ENCODE measurements around the gene PLCB1. TPM values are rescaled to one million over a fixed set of nuclear protein-coding genes. Genes with fewer than 3 reads are reported as not detected.

The PLCB1 gene
- total RNA-seq, 1 donor from 2014 or later, result 10.7 TPM

DNA sequence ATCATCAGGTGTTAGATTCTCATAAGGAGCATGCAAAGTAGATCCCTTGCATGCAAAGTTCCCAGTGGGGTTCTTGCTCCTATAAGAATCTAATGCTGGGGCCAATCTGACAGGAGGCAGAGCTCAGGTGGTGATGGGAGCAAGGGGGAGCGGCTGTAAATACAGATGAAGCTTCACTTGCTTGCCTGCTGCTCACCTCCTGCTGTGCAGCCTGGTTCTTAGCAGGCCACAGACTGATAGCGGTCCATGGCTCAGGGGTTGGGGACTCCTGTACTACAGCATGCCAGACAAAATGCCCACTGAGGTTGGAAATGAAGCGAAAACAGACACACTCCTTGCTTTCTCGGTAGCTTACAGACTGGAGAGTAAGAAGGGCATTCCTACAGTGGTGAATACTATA lies 386.8 kb downstream of the PLCB1 start:
- DNase-seq (ENCODE audit: low read depth) (no peak), FAIRE-seq (no peak)
- H3K9me3 Mint-ChIP-seq (ENCODE audit: unreplicated experiment), result no peaks in the 10 kb centered on the region
- Histone ChIP-seq H3K4me2 (ENCODE audit: low read length) (no peak overlapping the region), H3K27ac (ENCODE audit: low read depth, low read length) (no peak overlapping the region), H3K36me3 (ENCODE audit: insufficient read depth, low read length) (no peaks in the 10 kb centered on the region), H3K27me3 (ENCODE audit: insufficient read depth, low read length) (no peaks in the 10 kb centered on the region), H3K79me2 (ENCODE audit: insufficient read depth, low read length) (no peaks in the 10 kb centered on the region), H3K4me1 (ENCODE audit: insufficient read depth, low read length) (no peaks in the 10 kb centered on the region), H3K9me3 (ENCODE audit: insufficient read depth, low read depth, low read length) (no peaks in the 10 kb centered on the region), H3K4me3 (ENCODE audit: insufficient read depth, low read depth, low read length) (no peak overlapping the region), H4K20me1 (ENCODE audit: insufficient read depth, low read length) (no peaks in the 10 kb centered on the region), H2AFZ (ENCODE audit: low read depth, low read length) (no peak overlapping the region), H3K9ac (ENCODE audit: low read length) (no peak overlapping the region)
- peaks cover 4% of the 10 kb centered on the region for H3K4me1 Mint-ChIP-seq (ENCODE audit: low read depth, unreplicated experiment)
- no peaks in the 10 kb centered on the region for H3K36me3 Mint-ChIP-seq (ENCODE audit: low read depth, unreplicated experiment)
- H3K27ac Mint-ChIP-seq (ENCODE audit: unreplicated experiment), result no peak overlapping the region
- H3K27me3 Mint-ChIP-seq (ENCODE audit: low read depth, unreplicated experiment), result no peaks in the 10 kb centered on the region
- TF ChIP-seq, protein P1, sequence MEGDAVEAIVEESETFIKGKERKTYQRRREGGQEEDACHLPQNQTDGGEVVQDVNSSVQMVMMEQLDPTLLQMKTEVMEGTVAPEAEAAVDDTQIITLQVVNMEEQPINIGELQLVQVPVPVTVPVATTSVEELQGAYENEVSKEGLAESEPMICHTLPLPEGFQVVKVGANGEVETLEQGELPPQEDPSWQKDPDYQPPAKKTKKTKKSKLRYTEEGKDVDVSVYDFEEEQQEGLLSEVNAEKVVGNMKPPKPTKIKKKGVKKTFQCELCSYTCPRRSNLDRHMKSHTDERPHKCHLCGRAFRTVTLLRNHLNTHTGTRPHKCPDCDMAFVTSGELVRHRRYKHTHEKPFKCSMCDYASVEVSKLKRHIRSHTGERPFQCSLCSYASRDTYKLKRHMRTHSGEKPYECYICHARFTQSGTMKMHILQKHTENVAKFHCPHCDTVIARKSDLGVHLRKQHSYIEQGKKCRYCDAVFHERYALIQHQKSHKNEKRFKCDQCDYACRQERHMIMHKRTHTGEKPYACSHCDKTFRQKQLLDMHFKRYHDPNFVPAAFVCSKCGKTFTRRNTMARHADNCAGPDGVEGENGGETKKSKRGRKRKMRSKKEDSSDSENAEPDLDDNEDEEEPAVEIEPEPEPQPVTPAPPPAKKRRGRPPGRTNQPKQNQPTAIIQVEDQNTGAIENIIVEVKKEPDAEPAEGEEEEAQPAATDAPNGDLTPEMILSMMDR (IDR thresholded peaks at IDR 0.05; ENCODE audit: insufficient read depth, low read depth, low read length), result no peak
- TF ChIP-seq EZH2 (IDR thresholded peaks at IDR 0.05; ENCODE audit: insufficient read depth, low read length), result no peak
- no peak overlapping the region for H3K4me3 Mint-ChIP-seq (ENCODE audit: unreplicated experiment)

DNA sequence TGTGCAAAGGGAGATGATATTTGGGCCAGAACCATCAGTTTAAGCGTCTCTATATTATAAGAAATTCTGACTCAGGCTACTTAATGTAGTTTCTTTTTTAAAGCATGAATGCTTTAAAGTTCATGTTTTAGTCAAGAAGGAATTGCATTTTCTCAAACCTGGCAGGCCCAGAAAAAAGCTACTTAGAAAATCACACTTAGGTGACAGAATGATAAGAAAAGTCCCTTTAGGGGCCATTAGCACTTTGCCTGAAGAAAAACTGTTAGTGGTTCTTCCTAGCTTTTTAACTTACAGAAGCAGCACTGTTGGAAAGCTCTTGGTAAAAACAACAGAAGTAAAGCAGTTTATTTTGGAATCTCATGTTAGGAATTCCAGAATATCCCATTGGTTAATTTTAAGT lies 387.8 kb downstream of the PLCB1 start:
- Mint-ChIP-seq H3K27me3 (ENCODE audit: low read depth, unreplicated experiment) (no peaks in the 10 kb centered on the region), H3K27ac (ENCODE audit: unreplicated experiment) (no peak overlapping the region)
- no peak for FAIRE-seq

DNA sequence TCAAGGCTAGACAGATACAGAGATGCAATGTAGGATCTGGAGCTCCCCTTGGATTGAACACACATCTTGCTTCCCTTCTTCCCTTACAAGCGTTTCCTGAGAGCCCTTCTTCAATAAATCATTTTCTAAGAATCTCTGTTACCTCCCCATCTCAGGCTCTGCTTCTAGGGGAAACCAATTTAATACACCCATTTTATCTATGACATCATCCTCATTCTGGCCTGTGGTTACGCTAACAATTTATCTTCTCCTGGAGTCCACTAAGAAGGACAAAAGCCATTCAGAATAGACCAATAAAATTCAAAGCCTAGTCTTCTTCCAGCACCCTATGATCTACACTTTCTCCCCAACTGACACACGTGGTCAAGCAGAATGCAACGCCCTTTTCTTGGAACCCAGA lies 390.1 kb downstream of the PLCB1 start:
- Histone ChIP-seq H3K4me1 (ENCODE audit: insufficient read depth, low read length) (no peaks in the 10 kb centered on the region), H3K79me2 (ENCODE audit: insufficient read depth, low read length) (no peaks in the 10 kb centered on the region), H3K4me2 (ENCODE audit: low read length) (no peak overlapping the region), H3K36me3 (ENCODE audit: insufficient read depth, low read length) (no peaks in the 10 kb centered on the region), H3K27ac (ENCODE audit: low read depth, low read length) (no peak overlapping the region), H3K4me3 (ENCODE audit: insufficient read depth, low read depth, low read length) (no peak overlapping the region), H4K20me1 (ENCODE audit: insufficient read depth, low read length) (no peaks in the 10 kb centered on the region), H3K9ac (ENCODE audit: low read length) (no peak overlapping the region), H3K9me3 (ENCODE audit: insufficient read depth, low read depth, low read length) (no peaks in the 10 kb centered on the region), H3K27me3 (ENCODE audit: insufficient read depth, low read length) (no peaks in the 10 kb centered on the region), H2AFZ (ENCODE audit: low read depth, low read length) (no peak overlapping the region)
- TF ChIP-seq EZH2 (IDR thresholded peaks at IDR 0.05; ENCODE audit: insufficient read depth, low read length), result no peak
- TF ChIP-seq, protein P1 (IDR thresholded peaks at IDR 0.05; ENCODE audit: insufficient read depth, low read depth, low read length), result no peak
- FAIRE-seq (no peak), DNase-seq (ENCODE audit: low read depth) (peak; percentile 59)
- H3K36me3 Mint-ChIP-seq (ENCODE audit: low read depth, unreplicated experiment), result no peaks in the 10 kb centered on the region
- no peaks in the 10 kb centered on the region for H3K9me3 Mint-ChIP-seq (ENCODE audit: unreplicated experiment)
- H3K27ac Mint-ChIP-seq (ENCODE audit: unreplicated experiment), result no peak overlapping the region
- H3K4me1 Mint-ChIP-seq (ENCODE audit: low read depth, unreplicated experiment), result peaks cover 4% of the 10 kb centered on the region
- no peak overlapping the region for H3K4me3 Mint-ChIP-seq (ENCODE audit: unreplicated experiment)
- no peaks in the 10 kb centered on the region for H3K27me3 Mint-ChIP-seq (ENCODE audit: low read depth, unreplicated experiment)

More for the DNA sequence above, 387.8 kb downstream of the PLCB1 start:
- no peak overlapping the region for H3K4me3 ChIP-seq (ENCODE audit: insufficient read depth, low read depth, low read length)
- H3K9me3 ChIP-seq (ENCODE audit: insufficient read depth, low read depth, low read length), result no peaks in the 10 kb centered on the region
- H3K9me3 Mint-ChIP-seq (ENCODE audit: unreplicated experiment), result no peaks in the 10 kb centered on the region
- no peak overlapping the region for H3K9ac ChIP-seq (ENCODE audit: low read length)
- H3K36me3 Mint-ChIP-seq (ENCODE audit: low read depth, unreplicated experiment), result no peaks in the 10 kb centered on the region
- H3K27ac ChIP-seq (ENCODE audit: low read depth, low read length), result no peak overlapping the region
- H3K4me1 ChIP-seq (ENCODE audit: insufficient read depth, low read length), result no peaks in the 10 kb centered on the region
- no peak overlapping the region for H3K4me3 Mint-ChIP-seq (ENCODE audit: unreplicated experiment)
- no peaks in the 10 kb centered on the region for H4K20me1 ChIP-seq (ENCODE audit: insufficient read depth, low read length)
- no peak overlapping the region for H3K4me2 ChIP-seq (ENCODE audit: low read length)
- no peak for DNase-seq (ENCODE audit: low read depth)
- no peaks in the 10 kb centered on the region for H3K36me3 ChIP-seq (ENCODE audit: insufficient read depth, low read length)
- TF ChIP-seq EZH2 (IDR thresholded peaks at IDR 0.05; ENCODE audit: insufficient read depth, low read length), result no peak
- TF ChIP-seq, protein P1 (IDR thresholded peaks at IDR 0.05; ENCODE audit: insufficient read depth, low read depth, low read length), result no peak
- H2AFZ ChIP-seq (ENCODE audit: low read depth, low read length), result no peak overlapping the region
- H3K27me3 ChIP-seq (ENCODE audit: insufficient read depth, low read length), result no peaks in the 10 kb centered on the region
- no peaks in the 10 kb centered on the region for H3K79me2 ChIP-seq (ENCODE audit: insufficient read depth, low read length)
- peaks cover 4% of the 10 kb centered on the region for H3K4me1 Mint-ChIP-seq (ENCODE audit: low read depth, unreplicated experiment)

All from astrocyte (in vitro differentiated cells and primary cell).